Activated CD4-positive, alpha-beta T cell treated with anti-CD3 and anti-CD28 coated beads for 24 hours (primary cell): Measurements from ENCODE around the gene TMEM151B.
A peak's percentile ranks its signal among the peaks of the same experiment; 100 is the strongest.

Source experiments
- DNase-seq, 2 donors: peaks; one replicate each; pipeline ENCODE4 v3.0.0-alpha.2; 2020; ENCODE audit warnings: low read depth in 2 of 2

TMEM151B gene

DNA sequence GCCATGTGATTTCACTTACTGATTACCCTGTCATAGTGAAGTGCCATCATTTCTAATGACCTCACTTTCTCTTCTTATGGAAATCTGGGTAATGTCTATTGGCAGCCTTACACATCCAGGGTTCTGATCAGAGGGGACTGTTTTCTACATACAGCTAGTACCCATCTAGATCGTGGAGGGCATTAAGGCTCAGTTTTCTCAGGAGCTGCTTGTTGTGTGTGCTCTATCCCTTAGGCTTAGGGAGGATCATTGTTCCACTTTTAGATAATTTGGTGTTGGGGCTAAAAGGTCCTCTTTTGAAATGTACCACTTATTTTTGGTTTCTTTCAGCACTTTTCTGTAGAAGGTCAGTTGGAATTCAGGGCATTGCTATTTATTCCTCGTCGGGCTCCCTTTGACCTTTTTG lies 19.5 kb upstream of the TMEM151B start:
- DNase-seq, result no peak

DNA sequence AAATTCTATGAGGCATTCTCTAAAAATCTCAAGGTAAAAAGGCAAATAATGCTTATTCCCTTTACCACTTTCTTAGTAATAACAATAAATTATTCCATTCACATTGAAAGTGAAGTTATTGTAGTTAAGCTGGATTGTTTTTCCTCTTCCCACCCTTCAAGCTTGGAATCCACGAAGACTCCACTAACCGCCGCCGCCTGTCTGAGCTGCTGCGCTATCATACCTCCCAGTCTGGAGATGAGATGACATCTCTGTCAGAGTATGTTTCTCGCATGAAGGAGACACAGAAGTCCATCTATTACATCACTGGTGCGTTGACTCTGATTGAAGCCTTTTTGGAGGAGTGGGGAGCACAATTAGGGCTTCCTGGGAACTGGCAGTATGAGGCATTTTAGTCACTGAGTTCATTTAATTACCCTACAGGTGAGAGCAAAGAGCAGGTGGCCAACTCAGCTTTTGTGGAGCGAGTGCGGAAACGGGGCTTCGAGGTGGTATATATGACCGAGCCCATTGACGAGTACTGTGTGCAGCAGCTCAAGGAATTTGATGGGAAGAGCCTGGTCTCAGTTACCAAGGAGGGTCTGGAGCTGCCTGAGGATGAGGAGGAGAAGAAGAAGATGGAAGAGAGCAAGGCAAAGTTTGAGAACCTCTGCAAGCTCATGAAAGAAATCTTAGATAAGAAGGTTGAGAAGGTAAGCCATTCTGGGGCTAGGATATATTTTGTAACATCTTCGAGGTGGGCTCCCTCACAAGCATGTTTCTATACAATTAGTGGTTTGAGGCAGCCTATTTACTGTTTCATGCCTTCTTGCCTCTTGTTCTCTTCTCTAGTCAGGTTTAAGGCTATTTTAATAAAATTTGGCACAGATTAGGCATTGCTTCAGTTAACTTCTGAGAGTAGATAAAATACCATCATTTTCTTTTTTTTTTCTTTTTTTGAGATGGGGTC lies 18.4 kb upstream of the TMEM151B start:
- no peak for DNase-seq

DNA sequence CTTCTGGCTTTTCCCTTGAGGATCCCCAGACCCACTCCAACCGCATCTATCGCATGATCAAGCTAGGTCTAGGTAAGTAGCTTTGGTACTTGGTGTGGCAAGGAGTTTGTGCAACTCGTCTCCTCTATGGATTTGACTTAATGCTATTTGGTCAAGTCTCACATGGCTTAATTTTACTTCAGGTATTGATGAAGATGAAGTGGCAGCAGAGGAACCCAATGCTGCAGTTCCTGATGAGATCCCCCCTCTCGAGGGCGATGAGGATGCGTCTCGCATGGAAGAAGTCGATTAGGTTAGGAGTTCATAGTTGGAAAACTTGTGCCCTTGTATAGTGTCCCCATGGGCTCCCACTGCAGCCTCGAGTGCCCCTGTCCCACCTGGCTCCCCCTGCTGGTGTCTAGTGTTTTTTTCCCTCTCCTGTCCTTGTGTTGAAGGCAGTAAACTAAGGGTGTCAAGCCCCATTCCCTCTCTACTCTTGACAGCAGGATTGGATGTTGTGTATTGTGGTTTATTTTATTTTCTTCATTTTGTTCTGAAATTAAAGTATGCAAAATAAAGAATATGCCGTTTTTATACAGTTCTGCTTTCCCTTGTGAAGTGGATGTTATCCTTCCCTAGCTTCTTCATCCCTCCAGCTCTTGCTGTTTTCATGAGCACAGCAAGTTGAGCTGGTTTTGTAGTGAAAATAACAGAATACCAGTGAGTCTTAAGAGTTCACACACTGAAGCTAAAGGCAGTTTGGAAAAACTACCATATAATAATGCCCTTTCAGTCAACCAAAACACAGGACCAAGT lies 16.7 kb upstream of the TMEM151B start:
- no peak for DNase-seq

DNA sequence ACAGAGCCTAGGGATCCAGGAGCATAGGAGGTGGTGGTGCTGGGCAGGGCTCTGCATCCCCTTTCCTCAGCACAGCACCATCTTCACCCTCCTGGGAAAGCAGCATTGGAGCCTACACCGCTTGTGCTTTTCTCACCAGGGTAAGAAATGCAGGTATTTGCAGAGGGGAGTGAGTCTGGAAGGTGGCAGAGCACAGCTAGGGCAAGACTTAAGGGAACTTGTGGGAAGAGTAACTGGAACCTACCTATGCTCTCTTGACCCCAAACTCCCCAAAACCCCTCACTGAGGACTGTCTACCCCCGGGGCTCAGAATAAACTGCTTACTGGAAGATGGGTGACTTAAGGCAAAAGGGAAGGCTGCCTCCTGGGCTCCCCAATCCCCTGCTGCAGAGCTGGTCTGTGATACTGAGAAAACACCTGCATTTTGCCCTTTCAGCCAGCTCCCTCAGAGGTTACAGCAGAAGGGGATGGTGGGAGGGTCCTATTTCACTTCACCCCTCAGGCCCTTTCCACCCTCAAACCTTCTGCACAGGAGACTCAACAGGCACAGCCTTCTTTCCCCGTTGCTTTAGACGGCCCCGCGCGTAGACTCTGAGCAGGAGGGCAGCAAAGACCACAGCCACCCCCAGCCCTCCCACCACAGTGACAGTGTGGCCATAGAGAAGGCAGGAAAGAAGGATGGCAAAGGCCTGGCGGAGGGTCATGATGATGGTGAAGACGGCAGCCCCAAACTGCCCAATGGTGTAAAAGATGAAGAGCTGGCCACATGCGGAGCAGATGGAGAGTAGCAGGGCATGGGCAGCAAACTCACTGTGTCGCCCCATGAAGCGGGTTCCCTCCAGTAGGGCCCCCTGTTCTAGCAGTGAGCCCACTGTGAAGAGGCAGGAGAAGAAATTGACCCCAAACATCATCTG lies 15.8 kb upstream of the TMEM151B start:
- no peak for DNase-seq

DNA sequence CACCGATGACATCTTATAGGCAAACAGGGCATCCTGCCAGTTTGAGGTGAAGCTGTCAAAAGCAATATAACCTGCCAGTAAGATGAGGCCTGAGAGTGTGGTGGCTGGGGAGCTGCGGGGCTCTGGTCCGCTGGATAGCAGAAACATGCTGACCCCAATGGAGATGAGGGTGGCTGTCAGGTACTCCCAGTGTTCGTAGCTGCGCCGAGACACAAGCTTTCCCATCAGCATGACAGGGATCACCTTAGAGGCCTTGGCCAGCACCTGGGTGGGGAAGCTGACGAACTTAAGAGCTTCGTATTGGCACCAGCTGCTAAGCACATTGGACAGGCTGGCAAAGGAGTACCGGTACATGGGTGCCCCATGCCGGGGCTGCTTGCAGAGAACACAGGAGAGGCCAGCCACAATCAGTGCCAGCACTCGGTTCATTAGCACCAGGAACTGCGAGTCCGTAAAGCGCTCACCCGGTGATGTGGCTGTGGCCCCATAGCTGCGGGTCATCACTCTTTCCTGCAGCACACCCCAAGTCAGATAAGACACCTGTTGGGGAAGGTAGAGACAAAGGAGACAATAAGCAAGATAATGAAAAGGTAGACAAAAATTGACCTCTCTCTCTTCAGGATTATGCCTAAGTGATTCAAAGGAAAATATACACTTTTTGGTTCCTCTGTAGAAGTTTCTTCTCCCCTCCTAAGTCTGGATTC lies 15.0 kb upstream of the TMEM151B start:
- no peak for DNase-seq

DNA sequence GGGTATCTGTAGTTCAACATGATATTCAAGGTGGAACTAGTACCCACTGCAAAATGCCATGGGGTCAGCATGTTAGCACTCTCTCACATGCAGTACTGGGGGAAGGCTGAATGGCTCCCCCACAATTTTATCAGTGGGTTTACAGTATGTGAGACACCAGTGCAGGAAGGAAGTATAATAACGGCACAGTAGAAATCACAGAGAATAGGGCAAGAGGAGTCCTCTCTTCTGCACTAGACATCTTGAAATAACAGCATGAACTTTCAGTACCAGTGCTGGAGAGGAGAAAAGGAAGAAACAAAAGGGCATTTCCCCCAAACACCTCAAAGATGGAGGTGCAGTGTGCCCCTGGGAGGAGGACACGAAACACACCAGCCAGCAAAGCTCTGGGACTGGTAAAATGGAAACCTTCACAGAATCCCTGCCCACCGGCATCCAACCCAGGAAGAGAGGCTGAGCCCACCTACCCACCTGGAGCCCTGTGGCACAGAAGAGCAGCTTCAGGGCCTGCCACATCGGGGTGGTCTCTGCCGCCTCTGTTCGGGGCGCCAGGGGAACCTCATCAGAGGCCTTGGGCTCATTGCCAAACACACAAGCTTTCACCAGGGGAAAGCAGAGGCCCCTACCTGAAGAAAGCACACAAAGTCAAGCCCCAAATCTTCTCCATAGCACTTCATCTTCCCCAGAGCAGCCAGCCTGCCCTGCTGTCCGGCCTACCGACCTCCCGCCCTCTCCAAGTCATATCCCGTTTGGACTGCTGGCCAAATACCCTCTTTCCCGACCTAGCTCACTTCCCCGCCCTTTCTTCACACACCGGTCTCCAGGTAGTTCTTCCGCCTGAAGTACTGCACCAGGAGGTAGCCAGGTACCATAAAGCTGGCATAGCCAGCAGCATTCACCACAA lies 14.1 kb upstream of the TMEM151B start:
- no peak for DNase-seq

DNA sequence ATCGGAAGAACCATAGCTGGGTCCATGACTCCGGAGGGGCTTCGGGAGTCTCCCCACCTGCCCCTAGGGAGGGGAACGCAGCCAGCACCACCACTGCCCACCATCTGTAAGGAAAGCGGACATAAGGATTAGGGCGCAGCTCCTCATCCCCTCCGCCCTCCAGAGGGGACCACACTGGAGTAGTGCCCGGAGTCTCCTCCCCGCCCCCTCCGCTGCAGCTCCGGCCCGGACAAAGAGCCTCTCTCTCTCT lies 13.6 kb upstream of the TMEM151B start:
- DNase-seq, result no peak

DNA sequence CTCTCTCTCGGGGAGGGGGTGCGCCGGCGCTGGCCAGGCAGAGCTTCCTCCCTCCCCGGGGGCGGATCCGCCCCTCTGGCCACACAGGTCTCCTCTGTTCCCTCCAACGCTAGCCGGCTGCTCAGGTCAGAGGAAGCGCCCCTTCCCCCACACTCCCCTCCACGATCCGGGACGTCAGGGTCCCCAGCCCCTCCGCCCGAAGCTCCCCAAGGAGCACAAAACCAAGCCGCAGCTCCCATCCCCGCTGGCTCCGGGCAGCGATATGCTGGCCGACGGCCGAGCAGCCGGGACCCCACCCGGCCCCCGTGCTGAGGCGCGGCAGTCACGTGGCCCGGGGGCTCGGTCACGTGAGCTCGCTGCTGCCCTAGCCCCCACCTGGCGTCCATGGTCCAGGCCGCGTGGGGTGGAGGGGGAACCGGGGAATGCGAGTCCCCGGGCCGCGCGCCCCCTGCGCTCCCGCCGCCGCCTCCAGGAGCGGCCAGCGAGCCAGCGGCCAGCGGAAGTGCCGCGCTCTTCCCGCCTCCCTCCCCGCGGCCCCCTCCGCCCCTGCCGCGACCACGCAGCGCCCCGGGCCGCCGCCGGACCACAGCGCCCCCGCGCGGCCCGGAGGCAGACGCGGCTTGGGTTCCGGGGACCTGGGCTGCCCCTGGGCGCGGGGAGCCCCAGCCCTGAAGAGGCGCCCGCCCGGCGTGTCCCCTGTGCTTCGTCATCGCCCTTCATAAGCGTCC lies 13.1 kb upstream of the TMEM151B start, which contains the start of gene SLC35B2:
TSS of gene SLC35B2 (minus strand) at position 504 of the 728 bp plus-strand sequence. CDS start at position 386, 118 bp downstream.
- DNase-seq, result peak in 1 of 2 donors; percentile 50

DNA sequence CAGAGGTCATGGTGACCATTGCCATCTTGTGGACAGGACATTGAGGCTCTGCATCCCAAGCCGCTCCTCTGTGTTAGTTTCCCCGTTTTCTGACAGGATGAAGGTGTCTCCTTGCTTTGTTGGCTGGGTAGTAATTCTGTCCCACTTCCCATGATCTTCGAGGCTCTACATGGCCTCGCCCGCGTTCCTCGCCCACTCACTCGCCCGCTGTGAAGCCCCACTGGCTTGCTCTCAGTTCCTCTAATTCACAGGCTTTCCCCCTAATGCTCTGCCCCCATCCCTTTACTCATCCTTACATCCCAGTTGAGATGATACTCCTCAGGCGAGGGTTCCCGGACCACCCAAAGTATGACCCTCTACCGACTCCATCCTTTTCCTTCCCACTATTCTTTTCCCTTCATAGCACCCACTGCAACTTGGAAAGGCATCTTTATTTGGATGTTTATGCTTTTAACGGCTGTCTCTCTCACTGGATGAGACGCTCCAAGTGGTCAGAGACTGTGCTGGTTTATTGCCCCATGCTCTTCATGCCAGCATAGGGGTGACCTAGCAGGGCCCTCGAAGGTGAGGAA lies 12.4 kb upstream of the TMEM151B start:
- DNase-seq, result no peak

DNA sequence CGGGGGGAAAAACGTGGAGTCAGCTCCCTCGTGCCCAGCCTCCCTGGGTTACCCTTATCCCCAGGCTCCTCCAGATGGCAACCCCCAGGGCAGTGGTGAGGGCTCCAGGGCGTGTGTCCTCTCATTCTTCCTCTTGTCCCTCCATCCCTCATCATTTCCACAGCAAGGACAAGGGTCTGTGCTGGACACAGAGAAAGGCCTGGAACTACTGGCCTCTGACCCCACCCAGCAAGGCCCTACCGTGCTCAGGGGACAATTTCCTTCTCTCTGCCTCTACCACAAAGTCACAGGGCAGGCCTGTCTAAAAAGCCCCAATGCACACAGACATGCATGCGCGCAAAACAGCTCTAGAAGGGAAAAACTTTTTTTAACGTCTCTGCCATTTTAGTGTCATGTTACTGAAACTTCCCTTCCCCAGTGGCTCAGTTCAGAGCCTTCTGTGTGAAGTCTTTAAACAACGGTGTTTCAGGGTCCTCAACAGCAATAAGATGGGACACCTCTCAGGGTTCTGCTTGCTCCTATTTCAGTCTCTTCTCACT lies 11.9 kb upstream of the TMEM151B start:
- DNase-seq, result no peak

DNA sequence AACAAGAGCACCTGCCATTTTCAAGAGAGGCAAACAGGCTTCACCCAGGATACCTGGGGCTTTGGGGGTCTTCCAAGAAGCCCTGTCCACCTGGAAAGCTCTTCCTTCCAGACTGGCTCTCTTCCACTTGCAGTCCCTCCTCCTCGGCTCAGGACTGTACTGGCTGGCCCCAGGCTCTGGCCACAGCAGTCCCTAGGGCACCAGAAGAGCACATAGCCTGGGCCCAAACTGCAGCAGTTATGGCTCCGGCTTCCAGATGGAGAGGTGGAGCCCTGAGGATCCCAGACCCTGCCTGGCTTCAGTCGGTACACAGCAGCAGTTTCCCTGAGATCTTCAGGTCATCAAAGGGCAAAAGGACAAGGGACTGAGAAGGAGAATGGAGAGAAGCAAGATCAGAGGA lies 11.3 kb upstream of the TMEM151B start:
- DNase-seq, result no peak

DNA sequence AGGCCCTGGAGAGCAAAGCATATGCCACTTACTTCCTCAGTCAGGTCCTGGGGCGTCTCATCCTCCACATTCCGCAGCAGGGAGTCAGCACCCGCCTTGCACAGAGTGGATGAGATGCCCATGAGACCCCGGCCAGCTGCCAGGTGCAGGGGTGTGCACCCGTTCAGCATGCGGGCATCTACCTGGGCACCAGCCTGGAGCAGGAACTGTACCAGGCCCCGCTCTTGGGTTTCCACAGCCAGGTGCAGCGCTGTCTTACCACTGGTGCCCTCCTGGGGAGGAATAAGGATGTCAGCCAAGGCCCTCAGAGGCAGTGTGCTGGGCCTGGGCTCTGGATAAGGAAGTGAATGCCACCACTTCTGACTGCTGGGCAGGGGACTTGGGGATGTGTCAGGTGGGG lies 10.2 kb upstream of the TMEM151B start:
- no peak for DNase-seq

DNA sequence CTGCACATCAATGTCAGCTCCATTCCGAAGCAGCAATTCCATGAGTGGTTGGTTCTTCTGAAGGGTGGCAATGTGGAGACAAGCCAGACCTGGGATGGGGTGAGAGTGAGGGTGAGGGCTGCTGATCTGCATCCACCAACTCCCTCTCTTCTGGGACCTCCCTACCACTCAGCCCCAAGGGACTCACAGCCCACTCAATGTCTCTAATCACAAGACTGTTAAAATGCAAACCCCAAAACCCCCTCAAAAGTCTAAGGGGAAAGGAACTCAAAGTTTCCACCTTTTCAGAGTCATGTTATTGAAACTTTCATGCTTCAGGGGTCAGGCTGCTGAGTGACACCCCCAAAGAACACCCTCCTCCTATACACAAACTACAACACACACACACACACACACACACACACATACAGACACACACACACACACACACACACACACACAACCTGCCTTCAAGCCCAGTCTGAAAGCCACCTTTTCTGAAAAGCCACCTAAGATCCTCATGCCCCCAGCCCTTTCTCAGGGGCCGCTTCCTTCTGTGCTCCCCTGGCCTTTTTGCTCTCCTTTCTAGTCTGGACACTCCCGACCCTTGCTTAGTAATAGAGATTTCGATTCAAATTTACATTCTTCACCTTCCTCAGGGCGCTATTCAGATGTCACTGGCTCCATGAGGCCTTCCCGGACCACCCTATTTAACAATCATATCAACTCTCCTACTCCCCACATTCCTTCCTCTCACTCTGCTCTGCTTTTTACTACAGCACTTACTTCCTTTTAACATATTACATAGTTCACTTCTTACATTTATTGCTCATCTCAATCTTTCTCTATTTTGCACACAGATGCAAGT lies 9.6 kb upstream of the TMEM151B start:
- no peak for DNase-seq

DNA sequence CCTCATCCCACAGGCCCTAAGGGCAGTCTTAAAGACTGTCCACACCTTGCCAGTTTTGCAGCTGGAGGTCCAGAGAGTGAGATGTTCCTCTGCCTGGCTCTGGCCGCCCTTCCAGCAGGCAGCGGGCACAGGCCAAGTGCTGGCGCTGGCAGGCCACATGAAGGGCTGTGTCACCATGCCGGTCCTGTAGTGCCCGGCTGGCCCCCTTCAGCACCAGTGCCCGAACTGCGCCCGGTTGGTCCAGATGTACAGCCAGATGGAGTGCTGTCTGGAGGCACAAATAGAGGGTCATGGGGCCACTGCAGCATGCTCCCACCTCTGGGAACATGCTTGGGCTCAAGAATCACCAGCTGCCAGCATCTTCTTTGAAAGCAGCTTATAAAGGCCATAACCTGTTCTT lies 8.7 kb upstream of the TMEM151B start:
- no peak for DNase-seq

DNA sequence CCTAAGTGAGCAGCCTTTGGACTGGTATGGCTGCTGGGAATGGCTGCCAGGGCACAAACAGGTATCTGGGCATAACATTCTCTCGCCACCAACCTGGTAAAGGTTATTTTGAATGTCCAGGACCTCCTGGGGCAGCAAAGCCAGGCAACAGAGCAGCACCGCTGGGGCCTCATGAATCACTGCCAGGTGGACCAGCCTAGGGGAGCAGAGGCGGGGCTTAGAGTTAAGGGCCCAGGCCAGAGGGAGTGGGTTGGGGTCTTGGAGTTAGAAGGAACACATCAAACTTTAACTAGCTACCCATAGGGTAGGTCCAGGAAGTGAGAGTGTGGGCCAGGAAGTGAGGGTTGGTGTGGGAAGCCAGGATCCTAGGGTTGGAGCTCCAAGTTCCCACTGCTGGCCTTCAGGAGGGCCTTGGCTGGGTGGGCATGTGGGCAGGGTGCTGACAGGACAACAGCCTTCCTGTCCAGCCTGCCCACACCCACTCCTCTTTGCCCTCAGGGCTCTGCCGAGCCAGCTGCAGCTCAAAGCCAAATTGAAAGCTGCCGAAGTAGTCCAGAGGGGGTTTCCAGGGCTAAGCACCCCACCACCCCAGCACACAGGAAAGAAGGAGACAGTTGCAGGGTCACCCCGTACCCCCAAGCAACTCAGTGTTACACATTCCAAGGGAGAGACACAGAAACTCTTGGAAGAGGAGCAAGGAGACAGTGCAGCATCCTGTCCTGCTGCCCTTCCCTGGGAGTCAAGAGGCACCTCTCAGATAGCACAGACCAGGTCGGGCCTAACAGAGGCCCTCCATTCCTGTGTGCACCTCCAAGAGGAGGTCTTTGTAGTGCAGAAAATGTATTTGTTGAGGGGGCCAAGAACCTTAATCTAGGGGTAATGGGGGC lies 7.5 kb upstream of the TMEM151B start:
- DNase-seq, result no peak

DNA sequence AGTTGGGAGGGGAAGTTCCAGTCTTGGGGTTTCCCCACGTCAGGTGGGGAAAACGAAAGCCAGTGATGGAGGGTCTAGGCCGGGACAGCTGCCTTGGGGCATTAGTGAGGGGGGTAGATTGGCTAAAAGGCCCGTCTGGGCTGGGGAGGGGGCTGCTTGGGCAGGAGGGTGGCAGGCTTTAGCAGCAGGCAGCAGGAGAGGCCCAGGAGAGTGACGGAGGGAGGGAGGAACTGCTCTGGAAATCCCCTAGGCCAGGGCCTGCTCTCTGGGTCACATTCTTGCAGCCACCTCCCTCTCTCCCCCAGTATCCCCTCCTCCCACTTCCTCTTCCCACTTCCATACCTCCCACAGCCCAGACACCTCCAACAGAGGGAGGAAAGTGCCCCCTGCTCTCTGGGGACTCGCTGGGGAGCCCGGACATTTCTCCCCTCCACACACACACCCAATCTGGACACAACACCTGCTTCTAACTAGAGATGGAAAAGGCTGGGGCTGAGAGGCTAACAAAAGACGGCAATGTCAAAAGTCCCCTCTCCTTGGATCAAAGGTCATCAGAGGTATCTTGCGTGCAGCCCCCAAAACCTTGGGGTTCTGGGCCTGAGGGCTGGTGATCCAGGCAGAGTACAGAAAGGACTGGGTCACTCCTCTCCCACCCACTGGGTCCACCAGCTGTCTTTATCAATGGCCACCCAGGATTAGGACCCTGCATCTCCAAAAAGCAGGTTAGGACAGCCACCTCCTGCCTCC lies 6.7 kb upstream of the TMEM151B start:
- DNase-seq, result no peak
